ENCODE results near the gene GRPEL2.
A peak's percentile ranks its signal among the peaks of the same experiment; 100 is the strongest.

GRPEL2 gene

GRCh38 chr5:149345147-149345891 is at the start of gene GRPEL2:
GRPEL2 (plus strand) TSS chr5:149345499; CDS start chr5:149345540, 41 bp downstream.
- peak; percentile 97 for DNase-seq

GRCh38 chr5:149297340-149298025 is 47.8 kb upstream of the GRPEL2 start:
- no peak for DNase-seq

- DNase-seq = no peak
These were observed 47.1 kb upstream of the GRPEL2 start for GRCh38 chr5:149298163-149298562.

GRCh38 chr5:149298842-149299404 is 46.4 kb upstream of the GRPEL2 start:
- DNase-seq = no peak

GRCh38 chr5:149299451-149300054 is 45.7 kb upstream of the GRPEL2 start:
- DNase-seq = no peak

GRCh38 chr5:149300441-149300840 is 44.9 kb upstream of the GRPEL2 start:
- DNase-seq = no peak

- DNase-seq = no peak
These were observed 44.1 kb upstream of the GRPEL2 start for GRCh38 chr5:149301049-149301743.

- DNase-seq = no peak
These were observed 43.4 kb upstream of the GRPEL2 start for GRCh38 chr5:149301744-149302380.

GRCh38 chr5:149302641-149303040 is 42.7 kb upstream of the GRPEL2 start:
- DNase-seq = peak; percentile 26

GRCh38 chr5:149303210-149303609 is 42.1 kb upstream of the GRPEL2 start:
- no peak for DNase-seq

- no peak for DNase-seq
These were observed 40.9 kb upstream of the GRPEL2 start for GRCh38 chr5:149304195-149305078.

GRCh38 chr5:149309354-149309753 is 35.9 kb upstream of the GRPEL2 start:
- no peak for DNase-seq

- no peak for DNase-seq
These were observed 34.8 kb upstream of the GRPEL2 start for GRCh38 chr5:149310488-149310887.

- no peak for DNase-seq
These were observed 34.2 kb upstream of the GRPEL2 start for GRCh38 chr5:149310947-149311658.

- DNase-seq = no peak
These were observed 32.0 kb upstream of the GRPEL2 start for GRCh38 chr5:149313151-149313841.

- DNase-seq = no peak
These were observed 30.7 kb upstream of the GRPEL2 start for GRCh38 chr5:149314571-149315111.

- DNase-seq = no peak
These were observed 29.5 kb upstream of the GRPEL2 start for GRCh38 chr5:149315753-149316152.

- DNase-seq = peak; percentile 35
These were observed 27.8 kb upstream of the GRPEL2 start for GRCh38 chr5:149317281-149318048.

GRCh38 chr5:149319174-149319573 is 26.1 kb upstream of the GRPEL2 start:
- DNase-seq = no peak
